CD4-positive, alpha-beta T cell treated with Interleukin-12 subunit alpha and Interleukin-12 subunit beta, for 1 hour (primary cell): Measurements from ENCODE around the gene RB1.

Experiments used
- DNase-seq: peaks from one replicate; pipeline ENCODE4 v3.0.0-alpha.2; 2020

The RB1 gene

GRCh38 chr13:48500652-48501197 lies 197.2 kb downstream of the RB1 start:
- DNase-seq = no peak

- DNase-seq = no peak
Measured at GRCh38 chr13:48501705-48502104, 198.2 kb downstream of the RB1 start.

GRCh38 chr13:48502601-48503319 lies 199.2 kb downstream of the RB1 start:
- DNase-seq = no peak

- no peak for DNase-seq
Measured at GRCh38 chr13:48504606-48505005, 201.1 kb downstream of the RB1 start.

GRCh38 chr13:48505012-48505411 lies 201.5 kb downstream of the RB1 start:
- DNase-seq = peak; percentile 56

- peak; percentile 76 for DNase-seq
Measured at GRCh38 chr13:48505597-48506091, 202.1 kb downstream of the RB1 start.

GRCh38 chr13:48506092-48506701 lies 202.6 kb downstream of the RB1 start:
- no peak for DNase-seq

- DNase-seq = no peak
Measured at GRCh38 chr13:48507021-48507420, 203.5 kb downstream of the RB1 start.

- no peak for DNase-seq
Measured at GRCh38 chr13:48508011-48508410, 204.5 kb downstream of the RB1 start.

- DNase-seq = no peak
Measured at GRCh38 chr13:48510698-48511097, 207.1 kb downstream of the RB1 start.

- DNase-seq = no peak
Measured at GRCh38 chr13:48511621-48512230, 208.2 kb downstream of the RB1 start.

GRCh38 chr13:48514793-48515192 lies 211.2 kb downstream of the RB1 start:
- no peak for DNase-seq

GRCh38 chr13:48515732-48516131 lies 212.2 kb downstream of the RB1 start:
- DNase-seq = no peak

- DNase-seq = no peak
Measured at GRCh38 chr13:48518083-48518482, 214.5 kb downstream of the RB1 start.

- peak; percentile 60 for DNase-seq
Measured at GRCh38 chr13:48526286-48526685, 222.7 kb downstream of the RB1 start.

GRCh38 chr13:48527955-48528354 lies 224.4 kb downstream of the RB1 start:
- no peak for DNase-seq

- no peak for DNase-seq
Measured at GRCh38 chr13:48528720-48529119, 225.2 kb downstream of the RB1 start.

- no peak for DNase-seq
Measured at GRCh38 chr13:48530833-48531232, 227.3 kb downstream of the RB1 start.
